Measurements from ENCODE around the gene CENPU.
"Not testable (repeated sequence)": the region's sequence is repeated elsewhere in the genome, so short reads cannot be mapped to it uniquely, and the experiment has no call there.

Gene CENPU

DNA sequence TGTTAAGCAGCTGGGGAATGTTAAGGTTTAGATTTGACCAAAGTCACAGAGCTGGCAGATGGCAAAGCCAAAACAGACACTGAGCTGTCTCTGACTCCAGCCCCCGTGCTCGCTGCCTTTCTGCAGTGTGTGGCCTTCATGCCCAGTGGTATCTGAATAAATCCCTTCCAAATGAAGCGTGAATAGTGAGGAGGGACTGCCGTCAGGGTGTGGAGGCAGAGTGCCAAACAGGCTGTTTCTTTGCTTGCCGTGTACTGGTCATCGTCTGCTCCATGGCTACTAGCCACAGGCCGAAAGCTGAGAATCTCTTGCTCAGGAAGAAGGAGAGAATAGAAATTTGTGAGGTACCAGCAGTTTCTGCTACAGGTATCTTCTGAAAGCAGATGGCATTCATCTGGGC is 64.6 kb downstream of the CENPU start:
- DNase-seq (ENCODE audit: insufficient read length, low spot score), result no peak
- no peak for FAIRE-seq

DNA sequence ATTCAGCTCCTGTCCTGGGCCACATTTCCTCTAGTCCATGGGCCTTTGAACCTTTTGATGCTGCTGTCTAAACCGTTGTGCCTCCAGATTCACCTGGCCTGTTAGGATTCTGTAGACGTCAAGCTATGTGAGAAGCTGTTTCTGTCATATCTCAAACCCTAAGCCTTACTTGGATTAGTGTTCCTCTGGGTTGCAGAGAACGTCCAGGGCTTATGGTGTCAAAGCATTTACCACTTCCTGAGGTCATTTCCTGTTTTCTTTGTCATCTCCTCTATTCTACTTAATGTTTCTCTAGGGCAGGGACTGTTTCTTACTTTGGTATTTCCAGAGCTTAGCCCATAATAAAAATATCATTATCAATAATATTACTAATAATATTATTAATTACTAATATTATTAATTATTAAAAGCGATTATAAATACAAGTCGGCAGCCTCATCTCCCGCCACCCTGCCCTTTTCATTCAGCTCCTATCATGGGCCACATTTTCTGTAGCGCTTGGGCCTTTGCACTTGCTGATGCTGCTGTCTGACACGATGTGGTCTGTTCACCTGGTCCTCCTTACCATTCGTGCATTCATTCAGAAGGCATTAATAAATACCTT is 65.3 kb downstream of the CENPU start:
- no peak for DNase-seq (ENCODE audit: insufficient read length, low spot score)
- no peak for FAIRE-seq

GRCh38 chr4:184668096-184668495 is 65.8 kb downstream of the CENPU start:
- DNase-seq (ENCODE audit: insufficient read length, low spot score) (no peak), FAIRE-seq (no peak)

DNA sequence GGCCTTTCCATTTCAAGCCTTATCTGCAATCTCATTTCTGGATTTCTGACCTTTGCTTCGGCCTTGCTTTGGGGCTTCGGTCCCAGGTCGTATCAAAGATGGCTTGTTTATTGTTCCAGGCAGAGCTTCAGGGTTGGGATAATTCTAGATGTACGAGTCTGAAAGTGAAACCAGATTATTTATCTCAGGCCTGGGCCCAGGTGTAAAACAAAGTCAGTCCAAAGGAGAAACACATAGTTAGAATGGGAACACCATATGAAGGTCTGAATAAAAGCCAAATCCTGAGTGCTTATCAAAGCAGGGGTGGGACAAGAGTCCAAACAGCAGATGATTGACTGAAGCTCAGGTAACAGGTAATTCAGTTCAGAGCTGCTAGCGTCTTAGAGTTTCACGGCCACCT is 67.2 kb downstream of the CENPU start:
- DNase-seq (ENCODE audit: insufficient read length, low spot score) (no peak), FAIRE-seq (no peak)

DNA sequence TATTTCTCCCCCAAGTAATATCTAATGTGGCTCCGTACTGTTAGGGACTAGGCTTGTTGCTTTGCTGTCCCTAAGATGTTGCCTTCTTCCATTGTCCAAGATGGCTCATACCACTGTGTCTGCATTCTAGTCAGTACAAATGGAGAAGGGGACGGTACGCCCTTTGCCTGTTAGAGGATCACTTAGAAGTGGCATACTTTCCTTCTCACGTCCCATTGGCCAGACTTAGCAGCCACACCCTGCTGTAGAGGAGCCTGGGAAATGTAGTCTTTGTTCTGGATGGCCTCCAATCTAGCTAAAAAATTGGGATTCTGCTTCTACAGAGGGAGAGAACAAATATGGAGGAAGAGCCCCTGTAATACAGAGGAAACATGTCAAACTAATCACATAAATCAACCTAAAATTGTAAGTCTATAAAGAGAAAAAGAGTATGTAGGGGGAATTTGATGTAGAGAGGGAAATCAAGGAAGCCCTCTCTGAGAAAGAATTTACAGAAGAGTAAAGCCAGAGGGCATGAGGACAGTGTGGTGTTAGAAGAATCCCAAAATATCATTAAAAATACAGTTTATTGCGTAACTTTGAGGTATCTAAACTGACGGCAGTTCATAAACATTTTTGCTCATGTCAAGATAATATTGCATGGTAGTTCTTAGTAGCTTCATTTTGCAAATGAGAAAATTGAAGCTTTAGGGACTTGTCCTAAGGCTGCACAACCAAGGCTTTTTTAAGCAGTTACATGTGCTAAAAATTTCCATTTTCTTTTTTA is 69.3 kb downstream of the CENPU start:
- no peak for FAIRE-seq

DNA sequence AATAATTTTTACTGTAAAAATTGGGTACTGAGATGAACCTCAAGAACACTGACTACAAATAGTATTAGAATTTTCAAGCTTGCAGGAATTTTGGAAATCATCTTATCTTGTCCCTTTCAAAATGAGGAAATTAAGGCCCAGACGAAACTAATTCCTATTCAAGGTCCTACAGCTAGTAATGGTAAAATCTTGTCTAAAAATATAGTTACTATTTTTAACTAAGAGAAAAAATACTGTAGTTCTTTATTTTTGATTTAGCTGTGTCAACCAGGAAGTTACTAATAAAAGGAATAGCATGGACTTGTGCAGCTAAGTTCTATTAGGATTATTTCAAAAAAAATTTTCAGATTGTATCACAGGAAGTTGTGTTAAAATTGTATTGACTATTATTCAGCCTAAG is 71.7 kb downstream of the CENPU start:
- FAIRE-seq, result no peak

More for the DNA sequence above, 69.3 kb downstream of the CENPU start:
- no peak for DNase-seq (ENCODE audit: insufficient read length, low spot score)

DNA sequence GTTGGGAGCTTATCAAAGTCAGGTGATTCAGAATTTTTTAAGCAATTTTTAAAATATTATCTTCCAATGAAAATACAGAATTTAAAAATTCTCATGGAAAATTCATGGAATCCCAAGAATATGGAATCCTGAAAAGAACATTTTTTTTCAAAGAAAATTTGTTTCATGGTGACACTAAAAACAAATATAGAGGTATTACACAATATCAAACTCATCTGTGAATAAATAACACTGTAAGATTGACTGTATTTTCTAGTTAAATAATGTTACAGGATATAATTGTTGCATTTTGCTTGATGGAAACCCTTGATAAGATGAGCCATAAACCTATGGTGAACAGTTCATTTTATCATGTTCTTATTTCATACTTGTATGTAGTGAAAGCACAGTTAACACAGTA is 72.9 kb downstream of the CENPU start:
- no peak for DNase-seq (ENCODE audit: insufficient read length, low spot score)
- no peak for FAIRE-seq

More for the DNA sequence above, 71.7 kb downstream of the CENPU start:
- DNase-seq (ENCODE audit: insufficient read length, low spot score), result no peak

DNA sequence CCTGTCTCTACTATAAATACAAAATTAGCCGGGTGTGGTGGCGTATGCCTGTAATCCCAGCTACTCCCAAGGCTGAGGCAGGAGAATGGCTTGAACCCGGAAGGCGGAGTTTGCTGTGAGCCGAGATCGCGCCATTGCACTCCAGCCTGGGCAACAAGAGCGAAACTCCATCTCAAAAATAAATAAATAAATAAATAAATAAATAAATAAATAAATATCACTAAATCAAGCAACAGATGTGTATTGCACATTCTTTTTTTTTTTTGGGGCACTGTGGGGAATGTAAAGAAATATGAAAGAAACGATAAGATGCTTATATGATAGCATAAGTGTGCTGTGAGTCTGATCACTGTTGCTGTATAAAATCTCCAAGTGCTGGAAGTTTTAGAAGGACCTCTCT is 76.1 kb downstream of the CENPU start:
- not testable (repeated sequence) for DNase-seq (ENCODE audit: insufficient read length, low spot score); FAIRE-seq

- FAIRE-seq (no peak), DNase-seq (ENCODE audit: insufficient read length, low spot score) (no peak)
Measured at GRCh38 chr4:184657144-184657543, 76.8 kb downstream of the CENPU start.

- no peak for FAIRE-seq
- no peak for DNase-seq (ENCODE audit: insufficient read length, low spot score)
Measured at GRCh38 chr4:184655889-184656869, 77.7 kb downstream of the CENPU start.

GRCh38 chr4:184653650-184654049 is 80.2 kb downstream of the CENPU start:
- DNase-seq (ENCODE audit: insufficient read length, low spot score) (peak; percentile 62), FAIRE-seq (peak; percentile 55)

DNA sequence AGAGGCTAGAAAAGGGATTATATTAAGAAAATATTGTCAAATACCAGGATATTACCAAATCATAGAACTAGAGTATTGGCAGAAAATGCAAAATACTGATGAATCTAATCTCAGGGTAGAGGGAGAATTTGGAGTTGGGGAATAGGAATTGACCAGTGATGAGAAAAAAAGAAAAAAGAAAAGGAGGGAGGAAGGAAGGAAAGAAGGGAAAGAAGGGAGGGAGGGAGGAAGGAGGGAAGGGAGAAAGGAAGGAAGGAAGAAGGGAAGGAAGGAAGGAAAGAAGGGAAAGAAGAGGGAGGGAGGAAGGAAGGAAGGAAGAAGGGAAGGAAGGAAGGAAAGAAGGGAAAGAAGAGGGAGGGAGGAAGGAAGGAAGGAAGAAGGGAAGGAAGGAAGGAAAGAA is 81.2 kb downstream of the CENPU start:
- not testable (repeated sequence) for DNase-seq (ENCODE audit: insufficient read length, low spot score); FAIRE-seq

GRCh38 chr4:184651899-184652298 is 82.0 kb downstream of the CENPU start:
- FAIRE-seq (no peak), DNase-seq (ENCODE audit: insufficient read length, low spot score) (no peak)

DNA sequence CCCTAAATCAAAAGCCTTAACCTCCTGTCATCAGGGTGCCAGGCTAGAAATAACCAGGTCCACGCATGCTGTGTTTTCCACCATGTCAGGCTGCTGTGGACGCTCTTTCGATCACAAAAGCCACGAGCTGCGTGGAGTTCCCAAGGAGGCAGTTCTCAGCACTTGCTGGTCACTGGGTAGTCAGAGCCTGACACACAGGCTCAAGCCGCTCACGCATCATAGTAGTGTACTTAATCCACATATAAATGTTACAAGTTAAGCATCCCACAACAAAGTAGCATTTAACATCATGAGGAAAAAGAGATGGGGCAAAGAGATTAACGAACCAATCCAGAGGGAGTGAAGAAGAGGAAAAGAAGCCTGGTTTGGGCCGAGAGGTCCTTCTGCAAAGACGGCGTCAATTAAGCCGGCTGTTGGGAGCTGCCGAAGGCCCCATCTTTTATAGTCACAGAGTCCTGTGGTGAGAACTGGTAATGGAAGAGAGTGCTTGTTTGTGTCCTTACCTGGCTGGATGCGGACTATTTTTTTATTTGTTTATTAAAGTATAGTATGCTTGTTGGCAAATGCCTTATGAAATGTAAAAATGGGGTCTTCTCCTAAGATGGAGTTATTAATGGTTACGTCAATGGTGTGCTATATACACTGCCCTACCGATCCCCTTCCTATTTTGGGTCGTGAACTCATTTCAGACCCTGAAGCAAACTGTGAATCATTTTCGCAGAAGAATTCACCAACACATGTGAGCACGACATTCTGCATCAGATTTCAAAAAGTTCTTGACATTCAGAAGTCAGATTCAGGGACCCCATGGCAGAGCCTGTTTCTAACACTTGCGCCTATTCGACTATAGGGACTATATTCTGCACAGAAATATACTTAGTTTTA is 83.7 kb downstream of the CENPU start:
- FAIRE-seq (no peak), DNase-seq (ENCODE audit: insufficient read length, low spot score) (peak; percentile 20)

DNA sequence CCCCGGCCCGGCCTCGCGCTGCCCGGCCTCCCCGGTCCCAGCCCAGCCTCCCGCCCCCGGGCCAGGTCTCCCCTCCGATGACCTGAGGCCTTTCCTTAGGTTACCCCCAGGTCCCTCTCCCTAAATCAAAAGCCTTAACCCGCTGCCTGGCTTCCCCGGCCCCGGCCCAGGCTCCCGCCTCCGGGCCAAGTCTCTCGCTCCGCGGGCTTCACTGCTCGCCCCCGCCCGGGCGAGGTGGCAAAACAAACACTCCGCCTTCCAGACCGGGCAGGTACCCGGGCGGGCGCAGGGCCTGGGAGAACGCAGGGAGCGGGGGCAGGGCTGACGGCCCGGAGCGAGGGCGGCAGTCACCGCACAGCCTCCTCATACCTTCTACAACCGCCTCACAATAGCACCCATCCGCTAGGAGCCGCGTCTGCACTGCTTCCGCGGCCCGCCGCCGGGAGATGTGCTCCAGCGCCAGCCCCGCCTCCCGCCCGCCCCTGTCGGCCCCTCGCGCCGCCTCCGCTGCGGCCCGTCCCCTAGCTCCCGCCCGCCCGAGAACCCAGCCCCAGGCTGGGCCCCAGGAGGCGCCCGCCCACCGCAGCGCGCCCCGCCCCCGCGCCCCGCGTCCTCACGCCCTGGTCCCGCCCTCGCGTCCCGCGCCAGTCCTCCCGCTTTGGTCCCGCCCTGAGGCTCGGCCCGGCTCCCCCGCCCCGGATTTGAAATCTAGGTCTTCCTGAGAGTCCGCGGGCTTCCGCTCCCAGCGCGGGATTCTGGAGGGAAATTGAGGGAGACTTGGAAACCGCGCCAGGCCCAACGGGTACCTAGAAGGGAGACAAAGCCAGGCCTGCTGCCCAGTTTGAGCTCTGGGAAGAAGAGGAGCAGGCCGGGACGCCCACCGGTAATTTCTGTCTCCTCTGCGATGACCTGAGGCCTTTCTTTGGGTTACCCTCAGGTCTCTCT is 84.6 kb downstream of the CENPU start, which contains the start of the genes CASP3 and PRIMPOL:
Gene CASP3 (minus strand): TSS at position 422 of the 945 bp plus-strand sequence. CDS start 10,994 bp downstream, outside the sequence.
Gene PRIMPOL (plus strand): TSS at position 713 of the 945 bp plus-strand sequence. CDS start 7,403 bp downstream, outside the sequence.
- DNase-seq (ENCODE audit: insufficient read length, low spot score) (peak; percentile 85), FAIRE-seq (peak; percentile 89)

DNA sequence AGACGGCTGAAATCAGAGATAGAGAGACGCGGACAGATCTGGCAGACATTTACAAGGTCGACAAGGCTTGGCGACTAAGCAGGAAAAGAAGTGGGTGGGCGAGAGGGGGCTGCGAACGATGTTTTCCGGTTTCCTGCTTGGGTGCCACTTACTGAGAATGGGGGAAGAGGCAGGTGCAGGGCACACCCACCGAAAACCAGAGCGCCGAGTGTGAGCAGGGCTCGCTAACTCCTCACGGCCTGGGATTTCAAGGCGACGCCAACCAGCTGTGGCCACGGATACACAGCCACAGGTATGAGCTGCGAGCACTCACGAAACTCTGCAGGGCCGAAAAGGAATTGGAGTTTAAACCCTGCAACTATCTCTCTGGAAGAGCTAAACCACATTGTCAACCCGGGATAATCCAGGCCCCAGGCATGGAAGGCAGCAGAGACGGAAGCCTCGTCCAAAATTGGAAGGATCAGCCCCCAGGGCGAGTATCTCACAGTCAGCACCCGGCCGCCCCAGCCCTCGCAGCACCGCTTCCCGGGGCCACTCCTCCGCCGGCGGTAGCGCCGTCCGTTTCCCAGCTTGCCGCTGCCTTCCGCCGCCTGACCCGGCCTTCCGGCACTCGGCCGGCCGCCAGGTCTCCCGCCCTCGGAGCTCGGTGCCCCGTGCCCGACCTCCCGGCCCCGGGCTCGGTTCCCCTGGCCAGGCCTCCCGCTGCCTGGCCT is 85.4 kb downstream of the CENPU start:
- FAIRE-seq (no peak), DNase-seq (ENCODE audit: insufficient read length, low spot score) (peak; percentile 22)

DNA sequence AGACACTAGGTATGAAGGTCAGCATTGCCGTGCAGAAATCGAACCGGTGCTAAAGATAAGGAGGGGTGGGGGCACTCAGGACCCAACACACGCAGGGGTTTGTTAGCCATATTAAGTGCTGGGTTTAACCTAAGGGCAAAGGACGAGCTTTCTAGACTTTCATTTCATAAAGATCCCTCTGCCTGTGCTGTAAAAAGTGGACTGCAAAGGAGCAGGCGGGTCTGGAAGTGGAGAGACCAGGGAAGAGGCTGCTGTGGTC is 85.9 kb downstream of the CENPU start:
- DNase-seq (ENCODE audit: insufficient read length, low spot score) (no peak), FAIRE-seq (no peak)

- no peak for FAIRE-seq
- DNase-seq (ENCODE audit: insufficient read length, low spot score), result no peak
Measured at GRCh38 chr4:184647266-184648053, 86.4 kb downstream of the CENPU start.
